ENCODE results near the gene NTN1. TPM values are rescaled to one million over a fixed set of nuclear protein-coding genes. Genes with fewer than 3 reads are reported as not detected.

Gene NTN1
- total RNA-seq, 1 donor from 2014 or later: 2.5 TPM

DNA sequence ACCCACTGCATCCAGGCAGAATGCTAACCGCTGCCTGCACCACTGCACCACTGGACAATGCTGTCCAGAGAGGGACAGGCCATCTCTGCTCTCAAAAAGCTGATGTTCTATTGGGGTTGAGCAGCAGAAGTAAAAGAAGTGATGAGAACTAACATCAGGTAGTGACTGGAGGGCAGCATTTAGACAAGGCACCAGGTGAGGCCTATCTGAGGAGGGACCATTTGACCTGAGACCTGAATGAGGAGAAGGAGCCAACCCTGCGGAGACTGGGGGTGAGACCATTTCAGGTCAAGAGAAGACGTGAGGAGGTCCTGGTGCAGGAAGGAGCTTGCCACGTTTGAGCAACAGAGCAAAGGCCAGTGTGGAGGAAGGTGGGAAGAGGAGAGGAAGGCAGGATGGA lies 34.0 kb downstream of the NTN1 start:
- Mint-ChIP-seq H3K4me3 (no peak overlapping the region), H3K9me3 (no peaks in the 10 kb centered on the region), H3K27ac (no peak overlapping the region), H3K36me3 (no peaks in the 10 kb centered on the region), H3K27me3 (ENCODE audit: low read depth) (peaks cover 34% of the 10 kb centered on the region), H3K4me1 (peaks cover 22% of the 10 kb centered on the region)
- TF ChIP-seq, protein P1, sequence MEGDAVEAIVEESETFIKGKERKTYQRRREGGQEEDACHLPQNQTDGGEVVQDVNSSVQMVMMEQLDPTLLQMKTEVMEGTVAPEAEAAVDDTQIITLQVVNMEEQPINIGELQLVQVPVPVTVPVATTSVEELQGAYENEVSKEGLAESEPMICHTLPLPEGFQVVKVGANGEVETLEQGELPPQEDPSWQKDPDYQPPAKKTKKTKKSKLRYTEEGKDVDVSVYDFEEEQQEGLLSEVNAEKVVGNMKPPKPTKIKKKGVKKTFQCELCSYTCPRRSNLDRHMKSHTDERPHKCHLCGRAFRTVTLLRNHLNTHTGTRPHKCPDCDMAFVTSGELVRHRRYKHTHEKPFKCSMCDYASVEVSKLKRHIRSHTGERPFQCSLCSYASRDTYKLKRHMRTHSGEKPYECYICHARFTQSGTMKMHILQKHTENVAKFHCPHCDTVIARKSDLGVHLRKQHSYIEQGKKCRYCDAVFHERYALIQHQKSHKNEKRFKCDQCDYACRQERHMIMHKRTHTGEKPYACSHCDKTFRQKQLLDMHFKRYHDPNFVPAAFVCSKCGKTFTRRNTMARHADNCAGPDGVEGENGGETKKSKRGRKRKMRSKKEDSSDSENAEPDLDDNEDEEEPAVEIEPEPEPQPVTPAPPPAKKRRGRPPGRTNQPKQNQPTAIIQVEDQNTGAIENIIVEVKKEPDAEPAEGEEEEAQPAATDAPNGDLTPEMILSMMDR (IDR thresholded peaks at IDR 0.05; ENCODE audit: unreplicated experiment): no peak
- no peak for DNase-seq (ENCODE audit: low spot score in 2 of 2, unreplicated experiment in 2 of 2)

DNA sequence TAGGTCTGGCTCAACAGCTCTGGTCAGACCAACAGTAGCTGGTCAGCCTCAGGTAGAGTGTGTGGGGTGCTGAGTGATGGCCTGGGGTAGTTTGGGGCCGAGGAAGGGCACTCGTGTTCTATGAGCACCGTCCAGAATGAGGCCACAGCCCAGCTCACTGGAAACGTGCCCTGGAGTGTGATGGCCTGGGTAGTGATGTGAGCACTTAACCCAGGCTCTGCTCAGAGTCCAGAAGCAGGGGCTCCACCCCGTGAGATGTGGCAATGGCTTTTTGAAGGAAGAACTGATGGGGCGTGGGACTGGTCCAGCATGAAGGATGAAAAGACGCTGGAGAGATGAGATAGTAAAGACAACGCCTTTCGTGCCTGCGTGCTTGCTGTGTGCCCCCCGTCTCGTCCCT lies 35.3 kb downstream of the NTN1 start:
- TF ChIP-seq, protein P1 (IDR thresholded peaks at IDR 0.05; ENCODE audit: unreplicated experiment): no peak
- no peak for DNase-seq (ENCODE audit: low spot score in 2 of 2, unreplicated experiment in 2 of 2)
- no peak overlapping the region for H3K27ac Mint-ChIP-seq
- peaks cover 38% of the 10 kb centered on the region for H3K27me3 Mint-ChIP-seq (ENCODE audit: low read depth)
- H3K4me3 Mint-ChIP-seq: no peak overlapping the region
- no peaks in the 10 kb centered on the region for H3K36me3 Mint-ChIP-seq
- H3K4me1 Mint-ChIP-seq: peaks cover 12% of the 10 kb centered on the region
- no peaks in the 10 kb centered on the region for H3K9me3 Mint-ChIP-seq

DNA sequence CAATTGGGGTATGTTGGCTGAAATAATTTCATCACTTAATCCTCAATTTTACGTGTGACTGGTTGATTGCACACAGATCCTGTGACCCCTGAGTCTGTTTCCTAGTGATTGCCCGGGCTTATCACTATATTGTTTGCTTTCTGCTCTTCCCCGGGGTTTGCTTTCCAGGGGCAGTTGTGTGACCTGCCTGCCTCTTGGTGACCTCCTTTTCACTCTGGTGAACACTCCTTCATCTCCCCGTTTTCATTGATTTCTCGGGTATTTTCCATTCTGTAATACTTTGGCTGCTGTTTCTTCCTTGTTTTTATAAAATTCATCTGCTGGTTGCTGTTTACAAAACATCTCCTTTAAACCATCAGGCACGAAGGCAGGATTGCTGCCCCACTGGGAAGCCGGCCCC lies 36.0 kb downstream of the NTN1 start:
- peaks cover 38% of the 10 kb centered on the region for H3K27me3 Mint-ChIP-seq (ENCODE audit: low read depth)
- TF ChIP-seq, protein P1 (IDR thresholded peaks at IDR 0.05; ENCODE audit: unreplicated experiment): no peak
- no peak for DNase-seq (ENCODE audit: low spot score in 2 of 2, unreplicated experiment in 2 of 2)
- no peak overlapping the region for H3K27ac Mint-ChIP-seq
- H3K9me3 Mint-ChIP-seq: no peaks in the 10 kb centered on the region
- H3K4me3 Mint-ChIP-seq: no peak overlapping the region
- no peaks in the 10 kb centered on the region for H3K36me3 Mint-ChIP-seq
- H3K4me1 Mint-ChIP-seq: peaks cover 9% of the 10 kb centered on the region

DNA sequence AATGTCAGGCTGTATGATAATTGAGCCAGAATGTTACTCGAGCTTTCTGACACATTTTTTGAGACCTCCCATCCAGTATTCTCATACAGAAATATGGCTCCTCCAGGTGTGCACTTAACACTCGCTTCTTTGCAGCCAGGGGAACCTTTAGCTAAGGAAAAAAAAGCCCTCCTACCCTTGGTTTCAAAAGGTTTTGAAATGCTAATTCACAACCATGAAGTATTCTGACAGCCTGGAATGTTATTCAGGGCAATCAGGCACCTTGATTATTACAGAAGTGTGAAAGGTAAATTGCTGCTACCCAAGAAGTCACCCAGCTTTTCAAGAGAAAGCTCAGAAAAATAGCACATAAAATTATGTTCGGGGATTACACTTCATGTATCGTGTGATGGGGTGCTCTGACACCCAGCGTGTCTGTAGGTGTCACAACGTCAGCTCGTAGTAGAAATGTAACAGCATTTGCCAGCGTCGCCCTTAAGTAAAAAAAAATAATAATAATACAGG lies 41.1 kb downstream of the NTN1 start:
- Mint-ChIP-seq H3K27ac (no peak overlapping the region), H3K4me3 (no peak overlapping the region), H3K27me3 (ENCODE audit: low read depth) (peaks cover 15% of the 10 kb centered on the region), H3K4me1 (no peaks in the 10 kb centered on the region), H3K36me3 (no peaks in the 10 kb centered on the region), H3K9me3 (peaks cover 7% of the 10 kb centered on the region)
- DNase-seq (ENCODE audit: low spot score in 2 of 2, unreplicated experiment in 2 of 2): no peak
- TF ChIP-seq, protein P1 (IDR thresholded peaks at IDR 0.05; ENCODE audit: unreplicated experiment): no peak

DNA sequence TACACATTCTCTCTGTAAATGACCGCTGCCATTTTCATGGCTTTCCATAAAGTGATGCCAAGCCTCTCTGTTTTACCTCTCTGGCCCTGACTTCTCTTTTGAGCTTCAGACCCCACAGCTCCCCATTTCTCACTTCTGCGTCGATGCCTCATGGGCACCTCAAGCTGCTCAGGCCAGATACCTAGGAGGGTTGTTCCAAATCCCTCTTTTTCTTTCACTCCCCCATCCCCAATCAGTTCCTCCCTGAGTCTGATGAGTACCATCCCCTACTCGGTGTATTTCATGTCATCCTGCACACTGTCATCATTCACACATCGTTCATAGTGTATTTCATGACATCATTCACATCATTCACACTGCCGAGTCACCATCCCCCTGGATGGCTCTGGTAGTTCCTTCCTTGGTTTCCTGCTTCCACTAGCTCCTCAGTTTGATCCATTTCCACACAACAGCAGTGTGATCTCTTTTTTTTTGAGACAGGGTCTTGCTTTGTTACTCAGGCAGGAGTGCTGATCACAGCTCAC lies 43.1 kb downstream of the NTN1 start:
- Mint-ChIP-seq H3K27me3 (ENCODE audit: low read depth) (peaks cover 16% of the 10 kb centered on the region), H3K4me3 (no peak overlapping the region), H3K27ac (no peak overlapping the region), H3K4me1 (no peaks in the 10 kb centered on the region), H3K36me3 (no peaks in the 10 kb centered on the region), H3K9me3 (peaks cover 7% of the 10 kb centered on the region)
- no peak for DNase-seq (ENCODE audit: low spot score in 2 of 2, unreplicated experiment in 2 of 2)
- TF ChIP-seq, protein P1 (IDR thresholded peaks at IDR 0.05; ENCODE audit: unreplicated experiment): no peak

DNA sequence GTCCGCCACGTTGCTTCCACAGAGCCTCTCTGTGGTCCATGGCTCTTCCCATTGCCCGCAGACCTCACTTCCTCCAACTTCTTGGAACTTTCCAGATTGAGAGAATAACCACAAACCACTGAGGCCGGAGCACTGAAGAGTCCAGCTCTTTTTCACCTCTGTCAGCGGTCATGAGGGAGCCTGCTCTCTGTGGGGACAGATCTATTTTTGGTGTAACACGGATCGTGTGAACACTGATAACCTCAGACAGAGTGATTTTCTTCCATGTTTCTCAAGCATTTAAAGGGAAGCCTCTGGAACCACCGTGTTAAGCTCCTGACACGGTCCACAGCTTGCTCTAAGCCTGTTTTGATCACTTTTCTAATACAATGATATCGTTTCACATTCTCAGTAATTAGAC lies 49.7 kb downstream of the NTN1 start:
- H3K36me3 Mint-ChIP-seq: no peaks in the 10 kb centered on the region
- TF ChIP-seq, protein P1 (IDR thresholded peaks at IDR 0.05; ENCODE audit: unreplicated experiment): no peak
- no peak for DNase-seq (ENCODE audit: low spot score in 2 of 2, unreplicated experiment in 2 of 2)

More for the DNA sequence above, 49.7 kb downstream of the NTN1 start:
- Mint-ChIP-seq H3K4me1 (peaks cover 5% of the 10 kb centered on the region), H3K4me3 (no peak overlapping the region), H3K27me3 (ENCODE audit: low read depth) (peaks cover 15% of the 10 kb centered on the region), H3K9me3 (no peaks in the 10 kb centered on the region), H3K27ac (no peak overlapping the region)
